Endothelial cell of umbilical vein (primary cell): ENCODE data around the gene AKAP6. TPM values are rescaled to one million over a fixed set of nuclear protein-coding genes. Genes with fewer than 3 reads are reported as not detected.

Source experiments
- BruUV-seq: library from RNA; stranded (reverse); fragments of 400-500 nt; replicated peaks from 2 replicates; lab custom pipeline; 2021; lab: Mats Ljungman, UMichigan
- CTCF ChIA-PET: fragments of 300-600, 350-600 bp; sonication (Branson Sonifier 250); formaldehyde crosslinking; loops from one replicate; lab custom pipeline; 2021; ENCODE audit warnings: antibody characterized with exemption, inconsistent platforms; lab: Charles Lee
- POLR2A ChIA-PET: fragments of 300-600, 350-600 bp; sonication (Branson Sonifier 250); formaldehyde crosslinking; loops from one replicate; lab custom pipeline; 2021; ENCODE audit warnings: antibody characterized with exemption, inconsistent platforms; lab: Charles Lee
- DNase-seq: peaks from one replicate; pipeline ENCODE4 v3.0.0-alpha.2; 2011; ENCODE audit warnings: low read depth, low spot score
- FAIRE-seq: peaks from 2 replicates; lab custom pipeline; 2011; peaks lifted over from hg19 to GRCh38; lab: Jason Lieb, UNC
- H2AFZ ChIP-seq: 2 replicates; pipeline ENCODE4 v1.6.0; 2012; ENCODE audit warnings: low read depth, low read length, control low read depth, inconsistent platforms
- H3K27ac ChIP-seq: 2 replicates; pipeline ENCODE4 v1.5.1; 2011; ENCODE audit warnings: low read depth, mild to moderate bottlenecking, control low read depth, low read length, moderate library complexity; ENCODE audit not compliant: insufficient read depth
- H3K27me3 ChIP-seq, 2 experiments: 2 replicates each; pipeline versions ENCODE4 v1.6.0 to v1.6.1; 2011; ENCODE audit warnings: low read length in 2 of 2, mixed read lengths in 1 of 2; ENCODE audit not compliant: control insufficient read depth in 2 of 2, insufficient read depth in 2 of 2
- H3K36me3 ChIP-seq, 2 experiments: 2 replicates in 1 of 2; 3 replicates in 1 of 2; pipeline ENCODE4 v1.5.1; 2011; ENCODE audit warnings: low read length in 2 of 2, mild to moderate bottlenecking in 1 of 2, moderate library complexity in 1 of 2; ENCODE audit not compliant: control insufficient read depth in 2 of 2, insufficient read depth in 2 of 2; ENCODE audit errors: extremely low read depth in 1 of 2
- H3K4me1 ChIP-seq: 3 replicates; pipeline ENCODE4 v1.5.1; 2011; ENCODE audit warnings: mild to moderate bottlenecking, low read length; ENCODE audit not compliant: control insufficient read depth, insufficient read depth; ENCODE audit errors: extremely low read depth
- H3K4me2 ChIP-seq: 2 replicates; pipeline ENCODE4 v1.6.1; 2011; ENCODE audit warnings: low read length, control low read depth, mixed read lengths; ENCODE audit not compliant: insufficient read depth
- H3K4me3 ChIP-seq, 3 experiments: fragments of 200-600 bp in 1 of 3; sonication (generic), shearing (Covaris generic) in 1 of 3; replicated peaks in 1 of 3; 2 replicates each; pipeline ENCODE4 v1.5.1; 2011 to 2016; ENCODE audit warnings: control low read depth in 3 of 3, low read length in 3 of 3, mild to moderate bottlenecking in 2 of 3, inconsistent platforms in 1 of 3, low read depth in 1 of 3, moderate library complexity in 1 of 3; ENCODE audit not compliant: insufficient read depth in 1 of 3
- H3K79me2 ChIP-seq: 2 replicates; pipeline ENCODE4 v1.6.0; 2012; ENCODE audit warnings: low read length, inconsistent platforms; ENCODE audit not compliant: control insufficient read depth, insufficient read depth
- H3K9ac ChIP-seq: replicated peaks from 2 replicates; pipeline ENCODE3; 2011; ENCODE audit warnings: low read length, control low read depth; ENCODE audit not compliant: insufficient read depth; ENCODE audit errors: extremely low read depth
- H3K9me1 ChIP-seq: replicated peaks from 3 replicates; pipeline ENCODE4 v1.6.0; 2011; ENCODE audit warnings: mild to moderate bottlenecking, low read length; ENCODE audit not compliant: control insufficient read depth, insufficient read depth; ENCODE audit errors: extremely low read depth
- H3K9me3 ChIP-seq: replicated peaks from 2 replicates; pipeline ENCODE4 v1.5.1; 2012; ENCODE audit warnings: low read length, inconsistent platforms; ENCODE audit not compliant: control insufficient read depth, insufficient read depth
- H4K20me1 ChIP-seq: replicated peaks from 2 replicates; pipeline ENCODE3; 2011; ENCODE audit warnings: mild to moderate bottlenecking, low read length; ENCODE audit not compliant: control insufficient read depth, insufficient read depth; ENCODE audit errors: extremely low read depth
- EZH2 ChIP-seq: IDR thresholded peaks from 2 replicates; pipeline ENCODE4 v1.6.1; 2012; ENCODE audit warnings: borderline replicate concordance, low read depth, mild to moderate bottlenecking, moderate library complexity, low read length, inconsistent platforms; ENCODE audit not compliant: severe bottlenecking
- FOS ChIP-seq: IDR thresholded peaks from 2 replicates; pipeline ENCODE4 v1.6.1; 2011; ENCODE audit warnings: mild to moderate bottlenecking, low read length, moderate library complexity, borderline replicate concordance; ENCODE audit not compliant: insufficient read depth
- GATA2 ChIP-seq: IDR thresholded peaks from 2 replicates; pipeline ENCODE4 v1.7.0; 2011; ENCODE audit warnings: low read depth, mild to moderate bottlenecking, moderate library complexity, mixed read lengths, low read length; ENCODE audit not compliant: insufficient read length, insufficient read depth
- JUN ChIP-seq: IDR thresholded peaks from 2 replicates; pipeline ENCODE4 v1.6.1; 2011; ENCODE audit warnings: borderline replicate concordance, low read depth; ENCODE audit not compliant: insufficient read length, insufficient read depth
- MAX ChIP-seq: IDR thresholded peaks from 2 replicates; pipeline ENCODE4 v1.6.1; 2011; ENCODE audit not compliant: insufficient read depth, insufficient read length
- MYC ChIP-seq: IDR thresholded peaks from one replicate; pipeline ENCODE4 v1.6.1; 2011; ENCODE audit warnings: mild to moderate bottlenecking, low read depth, low read length
- POLR2A ChIP-seq: IDR thresholded peaks from 2 replicates; pipeline ENCODE4 v1.6.1; 2012; ENCODE audit warnings: low read depth, mild to moderate bottlenecking, control low read depth, low read length
- POLR2AphosphoS5 ChIP-seq: IDR thresholded peaks from 2 replicates; pipeline ENCODE4 v1.6.1; 2012; ENCODE audit warnings: low read depth, mild to moderate bottlenecking, control low read depth, low read length, moderate library complexity; ENCODE audit not compliant: insufficient read depth
- dilution Hi-C: fragments of 300-500 bp; cut with MboI; formaldehyde crosslinking; loops from one replicate; pipeline ENCODE4 v1.15.0; 2019; ENCODE audit warnings: low sequenced_read_pairs; ENCODE audit not compliant: extremely low pct_ligation_motif_present
- intact Hi-C: fragments of 100-400 bp; cut with micrococcal nuclease; formaldehyde crosslinking; loops from one replicate; pipeline ENCODE4 v1.10.0; 2022
- polyA plus RNA-seq, 4 experiments: library from polyadenylated mRNA; depleted of rRNA in 3 of 4; stranded (reverse) in 3 of 4; unstranded in 1 of 4; fragments of >200 nt; gene quantifications; 2 replicates each; pipeline versions ENCODE4 v1.2.1 to v1.2.3, GENCODE V29; 2011 to 2012; ENCODE audit warnings: missing spikeins in 1 of 4
- total RNA-seq: library from RNA; stranded (reverse); gene quantifications from 2 replicates; pipeline ENCODE4 v1.2.3, GENCODE V29; 2021
- TF ChIP-seq, protein P1 (sequence below), 2 donors: IDR thresholded peaks; 1 replicate in 1 of 2; 2 replicates in 1 of 2; pipeline ENCODE4 v1.5.1; 2011; ENCODE audit warnings: low read length in 2 of 2, mild to moderate bottlenecking in 2 of 2, moderate library complexity in 2 of 2, control low read depth in 1 of 2, inconsistent platforms in 1 of 2, low read depth in 1 of 2; ENCODE audit not compliant: insufficient read depth in 1 of 2; ENCODE audit errors: extremely low read depth in 1 of 2

The AKAP6 gene
- total and polyA plus RNA-seq, 2 donors (not counting 3 experiments of a cell fraction or from before 2014, with no cell fraction given) = 0.03 to 0.49 TPM

DNA sequence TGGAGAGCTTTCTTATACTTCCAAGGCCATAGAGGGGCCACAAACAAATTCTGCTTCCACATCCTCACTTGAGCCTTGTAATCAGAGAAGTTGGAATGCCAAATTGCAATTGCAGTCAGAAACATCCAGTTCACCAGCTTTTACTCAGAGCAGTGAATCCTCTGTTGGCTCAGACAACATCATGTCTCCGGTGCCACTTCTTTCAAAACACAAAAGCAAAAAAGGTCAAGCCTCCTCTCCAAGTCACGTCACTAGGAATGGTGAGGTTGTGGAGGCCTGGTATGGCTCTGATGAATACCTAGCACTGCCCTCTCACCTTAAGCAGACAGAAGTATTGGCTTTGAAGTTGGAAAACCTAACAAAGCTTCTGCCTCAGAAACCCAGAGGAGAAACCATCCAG, 217.1 kb downstream of the AKAP6 start:
- FAIRE-seq (no peak), DNase-seq (no peak)
- Histone ChIP-seq H3K4me1 (no peaks in the 10 kb centered on the region), H3K9ac (no peak overlapping the region), H3K79me2 (no peaks in the 10 kb centered on the region), H3K36me3 (no peaks in the 10 kb centered on the region), H3K4me2 (no peak overlapping the region), H3K9me3 (no peaks in the 10 kb centered on the region), H3K4me3 (no peak overlapping the region), H2AFZ (no peak overlapping the region), H4K20me1 (no peaks in the 10 kb centered on the region), H3K27ac (no peak overlapping the region), H3K9me1 (no peaks in the 10 kb centered on the region), H3K27me3 (peaks cover 2 to 3% of the 10 kb centered on the region in 2 experiments)
- ChIA-PET POLR2A (no interaction called here), CTCF (interaction anchor here (1.1 to 2.2 kb wide), 3 partner anchors 11 to 21 kb away, joined by 3 to 10 read pairs (median 4); no protein-coding TSS in a partner anchor)
- dilution Hi-C loops = no loop called here
- no TSS peak for BruUV-seq
- intact Hi-C loops = no loop called here
- TF ChIP-seq JUN (no peak), POLR2A (no peak), MAX (no peak), FOS (no peak), POLR2AphosphoS5 (no peak), GATA2 (no peak), EZH2 (no peak), MYC (no peak)
- TF ChIP-seq, protein P1, sequence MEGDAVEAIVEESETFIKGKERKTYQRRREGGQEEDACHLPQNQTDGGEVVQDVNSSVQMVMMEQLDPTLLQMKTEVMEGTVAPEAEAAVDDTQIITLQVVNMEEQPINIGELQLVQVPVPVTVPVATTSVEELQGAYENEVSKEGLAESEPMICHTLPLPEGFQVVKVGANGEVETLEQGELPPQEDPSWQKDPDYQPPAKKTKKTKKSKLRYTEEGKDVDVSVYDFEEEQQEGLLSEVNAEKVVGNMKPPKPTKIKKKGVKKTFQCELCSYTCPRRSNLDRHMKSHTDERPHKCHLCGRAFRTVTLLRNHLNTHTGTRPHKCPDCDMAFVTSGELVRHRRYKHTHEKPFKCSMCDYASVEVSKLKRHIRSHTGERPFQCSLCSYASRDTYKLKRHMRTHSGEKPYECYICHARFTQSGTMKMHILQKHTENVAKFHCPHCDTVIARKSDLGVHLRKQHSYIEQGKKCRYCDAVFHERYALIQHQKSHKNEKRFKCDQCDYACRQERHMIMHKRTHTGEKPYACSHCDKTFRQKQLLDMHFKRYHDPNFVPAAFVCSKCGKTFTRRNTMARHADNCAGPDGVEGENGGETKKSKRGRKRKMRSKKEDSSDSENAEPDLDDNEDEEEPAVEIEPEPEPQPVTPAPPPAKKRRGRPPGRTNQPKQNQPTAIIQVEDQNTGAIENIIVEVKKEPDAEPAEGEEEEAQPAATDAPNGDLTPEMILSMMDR (IDR thresholded peaks at IDR 0.05; ENCODE audit: extremely low read depth in 1 of 2, insufficient read depth in 1 of 2, low read depth in 1 of 2, low read length in 2 of 2) = no peak
